LNCaP clone FGC (cell line): ENCODE measurements around the gene ALPG.

Source experiments
- DNase-seq: peaks from one replicate; pipeline ENCODE4 v3.0.0-alpha.2; 2011; ENCODE audit warnings: low read depth
- H3K4me3 ChIP-seq: 2 replicates; pipeline ENCODE4 v1.5.1; 2011; ENCODE audit warnings: mild to moderate bottlenecking, low read depth, low read length, control low read depth
- TF ChIP-seq, protein P1 (sequence below): IDR thresholded peaks from 2 replicates; pipeline ENCODE4 v1.5.1; 2012; ENCODE audit warnings: mild to moderate bottlenecking; ENCODE audit not compliant: control insufficient read depth, insufficient read depth; ENCODE audit errors: extremely low read depth

ALPG gene

DNA sequence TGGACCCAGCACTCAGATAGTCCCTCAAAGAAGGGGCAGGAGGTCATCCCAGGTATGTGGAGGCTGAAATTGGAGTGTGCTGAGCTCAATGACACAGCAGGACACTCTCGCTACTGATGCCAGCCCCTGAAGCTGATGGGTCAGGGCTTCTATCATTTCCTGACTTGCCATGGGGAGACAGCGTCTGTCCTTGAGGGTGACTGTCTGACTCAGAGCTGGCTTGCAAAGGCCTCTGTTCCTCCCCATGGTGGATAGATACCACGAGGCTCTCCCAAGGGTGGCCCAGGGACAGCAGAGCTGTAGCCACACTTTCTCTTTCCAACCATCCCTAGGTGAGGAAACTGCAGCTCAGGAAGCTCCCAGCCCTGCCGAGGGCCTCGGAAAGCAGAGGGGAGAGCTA lies 10.8 kb downstream of the ALPG start:
- TF ChIP-seq, protein P1, sequence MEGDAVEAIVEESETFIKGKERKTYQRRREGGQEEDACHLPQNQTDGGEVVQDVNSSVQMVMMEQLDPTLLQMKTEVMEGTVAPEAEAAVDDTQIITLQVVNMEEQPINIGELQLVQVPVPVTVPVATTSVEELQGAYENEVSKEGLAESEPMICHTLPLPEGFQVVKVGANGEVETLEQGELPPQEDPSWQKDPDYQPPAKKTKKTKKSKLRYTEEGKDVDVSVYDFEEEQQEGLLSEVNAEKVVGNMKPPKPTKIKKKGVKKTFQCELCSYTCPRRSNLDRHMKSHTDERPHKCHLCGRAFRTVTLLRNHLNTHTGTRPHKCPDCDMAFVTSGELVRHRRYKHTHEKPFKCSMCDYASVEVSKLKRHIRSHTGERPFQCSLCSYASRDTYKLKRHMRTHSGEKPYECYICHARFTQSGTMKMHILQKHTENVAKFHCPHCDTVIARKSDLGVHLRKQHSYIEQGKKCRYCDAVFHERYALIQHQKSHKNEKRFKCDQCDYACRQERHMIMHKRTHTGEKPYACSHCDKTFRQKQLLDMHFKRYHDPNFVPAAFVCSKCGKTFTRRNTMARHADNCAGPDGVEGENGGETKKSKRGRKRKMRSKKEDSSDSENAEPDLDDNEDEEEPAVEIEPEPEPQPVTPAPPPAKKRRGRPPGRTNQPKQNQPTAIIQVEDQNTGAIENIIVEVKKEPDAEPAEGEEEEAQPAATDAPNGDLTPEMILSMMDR: no peak
- DNase-seq: no peak
- no peak overlapping the region for H3K4me3 ChIP-seq

DNA sequence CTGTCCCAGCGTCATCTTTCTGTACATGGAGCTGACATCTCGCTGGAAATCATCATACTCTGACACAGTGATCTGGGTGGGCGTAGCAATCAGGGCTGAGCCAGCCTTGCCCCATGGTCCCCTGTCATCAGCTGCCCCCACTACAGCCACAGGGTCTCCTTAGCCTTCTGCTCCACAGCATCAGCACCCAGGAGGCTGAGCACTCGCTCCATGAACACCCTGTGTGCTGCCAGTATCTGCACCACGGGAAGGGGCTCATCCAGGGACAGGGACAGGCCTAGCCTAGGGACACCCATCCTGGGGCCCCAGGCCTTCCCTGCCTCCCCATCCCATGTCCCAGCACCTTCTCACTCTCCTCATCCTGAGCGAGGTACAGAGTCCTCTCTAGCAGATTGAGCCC lies 11.4 kb downstream of the ALPG start:
- no peak for DNase-seq
- TF ChIP-seq, protein P1: no peak
- H3K4me3 ChIP-seq: no peak overlapping the region

DNA sequence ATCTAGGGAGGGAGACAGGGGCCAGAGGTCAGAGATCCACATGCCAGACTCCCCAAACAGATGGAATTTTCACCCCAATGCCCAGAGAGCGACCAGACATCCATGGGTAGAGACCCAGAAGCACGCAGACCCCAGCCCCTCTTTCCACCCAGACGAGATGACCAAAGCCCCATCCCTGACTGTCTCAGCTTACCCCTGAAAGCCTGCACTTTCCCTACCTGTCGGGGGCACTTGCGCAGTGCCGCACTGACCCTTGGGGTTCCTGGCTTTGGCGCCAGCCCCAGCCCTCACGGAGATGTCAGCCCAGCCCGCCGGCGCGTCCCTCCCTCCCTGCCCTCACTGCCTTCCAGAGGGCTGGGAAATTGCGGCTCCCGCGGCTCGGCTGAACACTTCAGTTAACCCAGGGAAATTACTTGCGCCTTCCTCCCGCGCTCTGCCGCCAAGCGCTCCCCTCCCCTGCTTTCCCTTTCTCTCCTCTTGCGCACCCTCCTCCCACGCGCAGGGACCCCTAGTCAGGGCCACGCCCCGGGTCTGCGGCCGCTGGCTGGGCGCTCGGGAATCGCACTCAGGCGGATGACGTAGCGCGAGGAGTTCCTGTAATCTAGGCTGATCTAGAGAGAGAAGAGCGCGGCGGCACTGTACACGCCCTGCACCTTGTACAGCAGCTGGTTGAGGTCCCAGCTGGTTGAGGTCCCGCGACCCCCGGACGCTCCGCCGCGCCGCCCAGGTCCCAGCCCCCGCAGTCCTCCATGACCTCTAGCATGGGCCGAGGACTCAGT lies 12.0 kb downstream of the ALPG start:
- H3K4me3 ChIP-seq: no peak overlapping the region
- TF ChIP-seq, protein P1: no peak
- no peak for DNase-seq

DNA sequence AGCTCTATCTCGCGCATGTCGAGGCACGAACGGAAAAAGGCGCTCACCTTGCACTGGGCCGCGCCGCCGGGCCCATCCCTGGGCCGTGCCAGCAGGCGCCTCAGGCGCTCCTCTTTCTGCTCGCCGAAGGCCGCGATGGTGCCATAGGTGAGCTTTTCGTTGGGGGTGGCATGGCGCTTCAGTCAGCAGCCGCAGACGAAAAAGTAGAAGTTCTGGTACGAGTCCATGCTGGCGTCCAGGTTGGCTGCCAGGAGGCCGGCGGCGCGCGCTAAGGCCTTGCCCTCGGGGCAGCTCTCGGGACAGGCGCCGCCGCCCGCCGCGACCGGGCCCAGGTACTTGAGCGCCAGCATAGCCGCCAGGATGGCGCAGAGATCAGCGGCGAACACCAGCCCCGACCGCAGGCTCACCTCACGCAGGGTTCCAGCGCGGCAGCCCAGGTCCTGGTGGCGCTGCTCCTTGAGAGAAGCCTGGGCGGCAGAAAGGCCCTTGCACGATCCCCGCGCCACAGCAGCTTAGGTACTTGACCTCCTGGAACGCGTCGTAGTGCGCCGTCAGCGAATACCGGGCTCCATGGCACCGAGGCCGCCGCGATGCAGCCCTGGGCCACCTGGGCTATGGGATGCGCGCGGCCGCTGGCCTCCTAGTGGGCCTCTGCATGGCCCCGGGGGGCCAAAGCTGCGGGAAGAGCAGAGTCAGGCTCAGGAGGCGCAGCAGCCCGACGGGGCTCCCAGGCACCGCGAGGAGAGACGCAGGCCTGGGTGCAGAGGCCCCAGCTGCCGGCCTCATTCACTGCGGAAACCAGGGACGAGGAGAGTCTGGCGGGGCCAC lies 12.8 kb downstream of the ALPG start:
- DNase-seq: no peak
- TF ChIP-seq, protein P1: no peak
- H3K4me3 ChIP-seq: no peak overlapping the region

DNA sequence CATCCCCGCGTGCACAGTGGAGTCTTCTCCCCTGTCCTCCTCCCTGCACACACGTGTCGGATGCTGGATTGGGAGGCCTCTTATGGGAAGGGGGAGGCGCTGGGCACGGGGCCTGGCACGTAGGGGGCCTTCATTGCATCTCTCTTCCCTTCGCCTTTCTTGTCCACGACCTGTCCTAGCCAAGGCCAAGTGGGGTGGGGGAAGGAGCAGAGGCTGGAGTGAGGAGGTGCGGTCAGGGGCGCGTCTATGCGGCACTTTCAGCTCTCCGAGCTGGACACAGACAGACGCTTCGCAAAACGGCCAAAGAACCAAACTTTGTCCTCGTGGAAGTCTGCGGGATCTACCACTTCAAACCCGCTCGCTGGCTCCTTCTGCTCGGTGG lies 13.4 kb downstream of the ALPG start:
- H3K4me3 ChIP-seq: peak overlapping the region; percentile 44
- DNase-seq: no peak
- TF ChIP-seq, protein P1: no peak

DNA sequence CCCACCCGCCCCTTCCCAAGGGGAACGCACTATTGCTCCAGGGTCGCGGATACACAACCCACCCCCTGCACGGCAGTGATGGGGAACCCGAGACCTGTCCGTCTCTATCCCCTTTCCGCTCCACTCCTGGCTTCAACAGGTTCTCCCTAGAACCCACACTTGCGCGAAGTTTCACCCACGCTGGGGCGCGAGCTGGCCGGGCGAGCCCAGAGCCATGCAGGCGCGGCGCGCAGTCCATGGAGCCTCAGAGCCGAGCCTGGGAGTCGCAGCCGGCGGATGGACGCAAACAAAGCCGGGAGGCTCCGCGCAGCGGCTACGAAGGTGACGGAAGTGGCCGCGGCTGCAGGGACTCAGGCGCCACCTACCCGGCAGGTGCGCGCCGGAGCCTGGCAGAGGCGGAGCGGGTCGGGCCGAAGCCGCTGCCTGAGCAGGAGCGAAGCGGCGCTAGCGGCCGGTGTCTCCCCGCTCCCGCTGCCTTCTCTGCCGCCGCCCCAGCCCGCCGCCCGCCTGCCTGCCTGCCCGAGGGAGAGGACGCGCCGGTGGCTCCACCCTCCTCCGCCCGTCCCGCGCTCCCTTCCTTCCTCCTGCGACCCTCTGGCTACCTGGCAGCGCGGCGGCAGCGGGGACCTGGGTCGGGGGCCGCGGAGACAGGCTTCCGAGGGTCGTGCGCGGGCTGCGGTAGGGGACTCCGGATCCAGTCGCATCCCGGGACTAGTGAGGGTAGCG lies 14.0 kb downstream of the ALPG start:
- peak overlapping the region; percentile 44 for H3K4me3 ChIP-seq
- DNase-seq: no peak
- TF ChIP-seq, protein P1: peak; percentile 52
